ENCODE measurements around the gene KCNAB1.

Gene KCNAB1

DNA sequence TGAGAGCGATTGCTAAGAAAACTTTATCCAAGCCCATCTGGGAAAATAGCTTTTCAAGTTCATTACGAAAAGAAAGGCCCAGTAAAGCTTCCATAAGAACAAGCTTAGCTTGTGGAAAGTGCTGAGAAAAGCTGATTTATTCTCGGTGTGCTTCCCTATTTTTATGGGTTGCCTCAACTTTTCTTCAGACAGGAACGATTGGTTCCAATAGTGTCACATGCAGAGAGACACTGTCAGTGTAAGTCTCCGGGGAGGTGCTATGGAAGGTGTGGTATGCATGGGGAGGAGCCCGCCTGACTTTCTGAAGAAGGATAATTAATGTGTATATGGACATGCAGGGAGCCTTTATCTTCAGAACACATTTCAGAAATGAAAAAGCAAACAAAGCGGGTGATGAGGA, 257.3 kb downstream of the KCNAB1 start:
- DNase-seq = no peak

DNA sequence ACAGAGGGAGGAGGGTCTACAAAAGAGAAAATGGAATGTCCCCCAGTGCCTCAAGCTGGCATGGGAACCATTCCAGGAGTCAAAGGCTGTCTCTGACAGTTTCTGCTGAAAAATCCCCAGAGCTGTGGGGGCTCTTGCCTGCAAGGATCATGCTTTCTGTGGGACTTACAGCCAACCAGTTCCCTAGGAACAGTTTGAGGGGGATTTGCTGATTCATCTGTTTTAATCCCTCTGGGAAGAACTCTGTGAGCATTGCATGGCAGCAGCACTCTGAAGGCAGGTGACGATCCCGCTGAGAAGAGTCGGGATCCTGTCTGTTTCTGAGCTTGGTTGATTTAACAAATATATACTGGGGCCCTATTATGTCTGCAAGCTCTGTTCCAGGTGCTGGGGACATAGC, 258.5 kb downstream of the KCNAB1 start:
- DNase-seq = no peak

DNA sequence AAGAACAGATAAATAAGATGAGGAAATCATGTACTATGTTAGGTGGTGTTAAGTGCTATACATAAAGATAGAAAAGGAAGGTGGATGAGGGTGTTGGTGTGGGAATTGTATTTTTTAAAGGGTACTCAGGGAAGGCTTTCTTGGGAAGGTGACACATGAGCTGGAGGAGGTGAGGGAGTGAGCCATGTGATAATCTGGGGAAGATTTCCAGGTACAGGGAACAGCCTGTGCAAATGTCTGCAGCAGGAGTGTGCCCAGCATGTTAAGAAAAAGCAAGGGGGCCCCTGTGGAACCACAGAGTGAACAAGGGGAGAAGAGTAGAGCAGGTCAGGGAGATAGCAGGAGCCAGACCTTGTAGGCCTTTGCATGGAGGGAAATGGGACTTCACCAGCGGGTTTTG, 258.9 kb downstream of the KCNAB1 start:
- no peak for DNase-seq

DNA sequence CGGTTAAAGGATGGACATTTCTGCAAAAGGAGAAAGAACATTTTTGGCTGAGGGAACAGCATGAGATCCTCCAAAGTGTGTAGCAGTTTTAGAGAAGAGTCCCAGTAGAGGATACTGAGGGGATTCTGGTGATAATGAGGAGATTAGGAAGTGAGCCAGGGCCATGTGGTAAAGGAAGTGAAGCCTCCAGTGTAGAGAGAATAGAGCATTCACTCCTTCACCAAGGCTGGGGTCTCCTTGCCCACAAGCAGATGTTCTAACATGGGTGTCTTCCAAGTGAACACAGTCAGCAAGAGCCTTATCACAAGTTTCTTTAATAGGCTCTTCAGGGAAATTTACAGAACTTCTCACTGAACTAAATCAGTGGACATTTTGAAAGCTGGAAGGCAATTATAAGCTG, 260.9 kb downstream of the KCNAB1 start:
- no peak for DNase-seq

DNA sequence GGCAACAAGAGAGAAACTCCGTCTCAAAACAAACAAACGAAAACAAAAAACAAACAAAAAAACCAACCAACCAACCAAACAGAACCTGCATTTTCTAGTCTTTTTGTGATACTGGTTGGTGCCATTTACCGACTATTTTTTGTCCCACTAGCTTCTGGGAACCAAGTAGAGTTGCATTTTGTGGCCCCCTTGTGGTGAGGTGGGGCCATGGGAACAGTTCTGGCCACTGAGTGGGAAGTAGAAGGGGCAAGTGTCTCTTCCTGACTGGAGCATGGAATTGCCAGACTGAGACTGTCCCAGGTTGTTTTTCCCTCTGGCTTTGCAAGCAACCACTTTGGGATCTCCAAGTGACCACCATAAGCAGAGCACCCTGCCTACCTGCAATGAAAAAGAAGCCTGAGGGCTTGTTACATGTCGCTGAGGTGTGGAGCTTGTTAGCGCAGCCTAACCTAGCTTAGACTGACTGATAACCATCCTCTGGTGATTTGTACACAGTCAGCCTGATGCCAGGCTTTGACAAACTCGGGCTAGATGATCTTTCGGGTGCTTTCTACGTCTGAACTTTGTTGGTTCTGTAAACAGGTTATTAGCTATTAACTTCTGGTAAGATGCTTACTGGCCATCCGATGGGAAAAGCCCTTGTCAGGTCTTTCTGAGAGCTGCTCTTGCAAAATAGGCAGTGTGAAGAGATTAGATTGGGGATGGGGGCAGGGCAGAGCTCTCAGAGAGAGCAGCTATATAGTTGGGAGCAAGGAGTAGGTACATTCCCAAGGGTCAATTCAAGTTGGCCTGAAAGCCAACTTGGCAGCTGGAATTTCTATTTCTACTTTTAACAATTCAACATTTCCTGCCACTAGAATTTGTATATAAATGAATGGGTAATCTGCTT, 262.3 kb downstream of the KCNAB1 start:
- DNase-seq = no peak

DNA sequence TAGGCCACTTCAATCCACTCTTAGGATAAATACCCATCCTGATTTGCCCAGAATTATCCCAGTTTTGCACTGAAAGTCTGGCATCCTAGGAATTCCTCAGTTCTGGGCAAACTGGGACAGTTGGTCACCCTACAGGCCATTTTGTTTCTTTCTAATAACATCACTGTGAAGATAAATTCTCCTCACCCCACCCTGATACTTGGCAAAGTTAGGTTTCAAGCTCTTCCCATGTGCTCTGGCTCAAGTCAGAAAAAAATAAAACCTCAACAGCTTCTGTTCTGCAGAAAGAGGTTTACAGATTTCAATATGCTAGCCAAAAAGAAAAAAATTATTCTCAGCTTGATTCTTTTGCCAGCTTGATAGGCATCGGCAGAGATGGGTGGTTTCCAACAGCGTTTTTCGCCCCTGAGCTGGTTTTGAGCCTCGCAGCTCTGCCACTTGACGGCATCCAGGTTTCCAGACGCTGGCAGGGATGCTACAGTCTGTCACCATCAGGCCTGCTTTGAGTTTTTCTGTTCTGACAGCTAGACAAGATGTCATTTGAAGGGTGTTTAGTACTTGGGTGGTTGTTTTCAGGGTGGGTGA, 263.2 kb downstream of the KCNAB1 start:
- DNase-seq = no peak

DNA sequence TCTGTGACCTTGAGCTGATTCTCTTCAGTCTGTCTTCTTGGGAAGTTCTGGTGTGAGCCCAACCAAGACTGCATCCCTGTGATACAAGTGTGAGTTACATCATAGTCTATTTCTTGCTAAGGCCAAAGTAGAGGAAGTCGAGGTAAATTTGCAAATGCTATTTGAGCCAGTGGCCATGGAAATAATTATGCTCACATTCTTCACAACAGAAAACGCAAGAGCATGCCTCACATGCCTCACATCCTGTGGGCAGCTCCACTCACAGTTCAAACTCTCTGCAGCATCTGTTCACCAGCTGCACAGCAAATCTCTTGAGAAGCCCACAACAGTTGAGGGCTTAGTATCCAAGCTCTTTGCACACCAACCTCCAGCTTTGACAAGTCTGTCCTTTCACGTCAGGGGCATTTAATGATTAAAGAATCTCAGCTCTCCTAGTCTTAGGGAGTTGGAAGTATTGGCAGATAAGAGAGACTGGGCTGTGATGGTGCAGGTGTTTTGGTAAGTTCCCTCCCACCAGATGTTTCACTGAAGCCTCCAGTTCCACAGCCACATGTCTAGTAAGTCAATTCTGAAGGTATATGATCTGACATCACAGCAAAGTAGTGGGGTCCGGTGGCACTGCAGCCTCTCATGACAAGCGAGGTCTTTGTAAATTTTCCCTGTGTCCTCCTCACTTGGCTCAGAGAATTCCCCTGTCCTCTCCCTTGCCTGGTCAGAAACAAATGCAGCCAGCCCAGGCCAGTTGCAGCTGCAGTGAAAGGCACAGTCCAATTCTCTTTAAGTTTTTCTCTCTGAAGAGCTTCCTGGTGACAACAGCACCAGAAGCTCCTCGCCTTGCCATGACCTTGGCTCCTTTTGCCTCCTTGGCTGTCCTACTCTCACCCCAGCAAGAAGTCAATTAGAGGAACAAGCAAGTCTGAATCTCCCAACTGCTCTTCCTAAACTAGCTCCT, 268.4 kb downstream of the KCNAB1 start:
- DNase-seq = no peak

DNA sequence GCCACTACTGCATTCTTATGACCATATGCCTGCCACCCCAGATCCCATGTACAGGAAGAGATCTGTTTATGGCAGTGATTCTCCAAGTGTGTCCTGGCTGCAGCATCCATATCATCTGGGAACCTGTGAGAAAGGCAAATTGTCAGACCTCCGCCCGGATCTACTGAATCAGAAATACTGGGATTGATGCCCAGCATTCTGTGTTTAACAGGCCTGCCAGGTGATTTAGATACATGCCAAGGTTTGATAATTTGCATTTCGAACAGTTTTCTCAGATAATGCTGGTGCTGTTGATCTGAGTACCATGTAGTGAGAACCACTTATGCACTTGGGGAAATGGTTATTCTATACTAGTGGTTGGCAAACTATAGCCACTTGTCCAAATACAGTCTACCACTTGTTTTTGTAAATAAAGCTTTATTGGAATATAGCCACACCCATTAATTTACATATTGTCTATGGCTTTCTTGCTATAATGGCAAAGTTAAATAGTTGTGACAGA, 269.1 kb downstream of the KCNAB1 start:
- DNase-seq = no peak

DNA sequence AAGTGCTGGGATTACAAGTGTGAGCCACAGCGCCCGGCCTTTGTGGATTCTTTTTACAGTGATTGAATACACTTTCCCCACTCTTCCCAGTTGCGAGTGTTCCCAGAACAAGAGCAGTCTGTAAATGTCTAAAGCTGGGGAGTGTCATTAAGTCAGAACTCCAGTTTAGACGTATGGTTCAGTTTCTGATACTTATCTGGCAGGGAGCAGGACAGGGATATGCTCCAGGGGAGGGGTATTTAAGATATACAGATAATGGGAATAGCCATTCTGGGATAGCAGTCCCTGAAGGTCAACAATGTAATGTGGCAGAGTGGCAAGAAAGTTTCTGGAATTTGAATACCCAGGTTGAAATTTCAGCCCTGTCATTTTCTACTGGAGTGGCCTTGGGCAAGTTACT, 270.5 kb downstream of the KCNAB1 start:
- no peak for DNase-seq

DNA sequence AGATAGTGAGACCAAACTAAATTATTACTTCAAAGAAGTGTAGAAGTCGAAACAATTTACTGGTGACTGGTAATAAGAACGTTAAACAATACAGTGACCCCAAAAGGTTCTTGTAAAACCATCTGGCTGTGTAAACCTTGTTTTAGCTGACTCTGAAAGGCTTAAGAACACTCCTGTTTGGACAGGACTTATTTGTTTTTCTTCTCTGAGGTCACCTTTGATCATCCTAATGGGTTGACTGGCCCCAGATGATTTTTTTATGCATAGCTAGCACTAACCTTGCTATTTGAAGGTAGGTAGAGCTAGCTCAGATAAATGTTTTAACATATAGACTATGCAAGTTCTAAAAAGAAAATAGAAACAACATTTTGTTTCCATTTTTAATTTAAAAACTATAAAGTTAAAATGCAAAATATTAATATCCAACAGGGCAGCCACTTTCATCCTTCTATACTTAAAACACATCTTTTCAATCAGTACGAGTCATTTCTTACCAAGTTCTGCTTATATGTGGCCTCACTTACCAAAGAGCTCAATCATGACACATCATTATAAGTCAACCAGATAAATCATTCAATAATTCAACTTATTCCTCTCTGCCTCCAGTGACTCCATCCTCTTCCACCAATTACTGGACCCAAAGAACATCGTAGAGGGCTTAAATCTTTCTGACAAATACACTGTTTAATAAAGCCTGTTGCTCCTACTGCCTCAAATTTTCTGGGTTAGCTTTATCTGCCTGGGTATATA, 275.8 kb downstream of the KCNAB1 start:
- DNase-seq = no peak

DNA sequence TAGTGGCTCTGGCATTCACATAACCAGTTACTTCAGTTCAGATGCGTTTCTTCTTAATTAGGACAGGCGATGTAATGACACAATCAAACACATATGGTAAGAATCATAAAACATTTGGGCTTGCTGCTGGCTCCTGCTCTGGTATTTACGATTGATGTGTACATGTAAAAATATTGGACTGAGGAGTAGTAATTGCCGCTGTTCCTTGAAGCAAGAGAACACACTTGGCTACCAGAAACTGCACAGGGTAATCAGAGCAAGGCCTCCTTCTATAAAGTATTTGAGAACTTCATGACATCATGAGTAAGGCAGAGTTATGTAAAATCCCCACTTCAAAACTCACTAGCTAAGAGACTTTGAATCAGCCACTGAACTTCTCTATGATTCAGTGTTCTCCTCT, 276.5 kb downstream of the KCNAB1 start:
- no peak for DNase-seq

DNA sequence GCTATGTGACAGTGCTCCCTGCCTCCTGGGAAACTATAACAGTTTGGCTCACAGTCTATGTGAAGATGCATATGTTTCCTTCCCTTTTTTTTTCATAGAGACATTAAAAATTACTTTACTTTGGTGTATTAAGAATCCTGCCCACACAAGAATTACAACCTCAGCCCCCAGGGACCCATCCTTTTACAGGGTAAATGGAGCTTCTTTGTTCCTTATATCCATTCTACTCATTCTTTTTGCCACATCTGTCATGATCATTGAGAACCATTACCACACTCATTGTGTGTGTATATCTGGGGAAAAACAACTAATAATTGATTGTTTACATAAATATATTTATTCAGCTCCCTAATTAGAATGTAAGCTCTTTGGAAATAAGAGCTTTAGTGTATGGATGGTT, 277.2 kb downstream of the KCNAB1 start:
- DNase-seq = no peak

DNA sequence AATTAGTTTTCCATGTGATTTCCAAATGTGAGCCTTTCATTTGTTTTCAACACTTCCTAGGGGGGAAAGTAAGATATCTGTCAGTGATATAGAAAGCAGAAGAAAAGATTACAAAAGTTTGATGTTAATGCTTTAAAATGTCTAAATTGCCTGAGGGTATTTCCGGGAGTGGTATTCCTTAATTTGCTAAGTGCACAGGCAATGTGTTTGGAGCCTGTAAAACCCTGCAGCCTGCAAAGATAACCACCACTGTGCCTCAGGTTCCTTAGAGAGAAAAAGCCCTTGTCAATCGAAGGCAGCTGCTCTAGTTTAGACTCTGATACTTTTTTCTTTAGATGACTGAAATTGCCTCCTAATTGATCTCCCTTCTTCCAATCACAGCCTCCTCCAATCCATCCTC, 279.7 kb downstream of the KCNAB1 start:
- no peak for DNase-seq

DNA sequence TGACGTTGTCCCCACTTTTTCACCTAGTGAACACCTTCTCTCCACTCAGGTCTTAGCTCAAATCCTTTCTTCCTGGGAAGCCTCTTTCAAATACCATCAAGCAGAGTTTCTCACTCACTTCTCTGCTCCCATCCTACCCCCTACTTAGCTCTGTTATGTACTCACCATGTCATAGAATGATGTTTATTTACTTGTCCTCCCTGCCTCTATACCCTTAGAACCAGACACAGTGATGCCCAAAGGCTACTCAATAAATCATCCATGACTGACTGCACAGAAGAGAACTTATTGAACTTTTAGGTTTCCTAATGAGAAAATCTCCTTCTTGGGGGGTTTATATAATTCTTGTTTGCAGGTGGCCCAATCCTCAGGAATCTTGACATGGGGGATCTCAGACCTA, 280.4 kb downstream of the KCNAB1 start:
- DNase-seq = no peak

DNA sequence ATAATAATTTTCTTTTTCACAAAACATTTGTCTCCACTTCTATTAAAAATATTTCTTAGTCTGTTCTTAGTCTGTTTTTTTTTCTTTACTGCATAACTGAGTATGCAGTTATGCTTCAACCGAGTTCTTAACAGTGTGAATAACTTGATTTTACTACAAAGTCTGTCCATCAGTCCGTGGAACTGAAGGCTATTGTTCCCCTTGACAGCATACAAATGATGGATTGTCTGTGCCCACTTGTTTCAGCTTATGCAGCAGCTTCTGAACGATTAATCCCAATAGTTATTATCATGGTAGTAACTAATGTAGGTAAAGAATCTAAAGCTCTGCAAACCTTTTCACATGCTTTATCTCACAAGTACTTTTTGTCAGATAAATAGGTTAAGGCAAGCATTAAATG, 283.8 kb downstream of the KCNAB1 start:
- no peak for DNase-seq

DNA sequence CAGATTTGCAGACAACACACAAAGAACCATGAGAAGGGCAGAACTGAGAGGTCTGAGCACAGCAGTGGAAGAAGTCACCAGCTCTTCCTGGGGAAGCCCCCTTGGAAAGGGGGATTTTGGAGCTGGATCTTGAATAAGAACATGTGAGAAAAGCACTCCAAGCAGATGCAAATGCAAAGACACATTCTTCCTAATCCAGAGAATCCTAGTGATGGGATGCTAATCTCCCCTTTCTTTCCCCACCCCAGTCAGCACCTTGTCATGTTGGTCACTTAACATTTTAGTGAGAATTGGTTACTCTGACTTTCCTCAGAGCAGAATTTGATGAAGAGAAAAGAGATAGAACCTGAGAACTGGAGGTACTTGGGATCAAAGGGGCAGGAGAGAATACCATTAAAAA, 286.0 kb downstream of the KCNAB1 start:
- no peak for DNase-seq

DNA sequence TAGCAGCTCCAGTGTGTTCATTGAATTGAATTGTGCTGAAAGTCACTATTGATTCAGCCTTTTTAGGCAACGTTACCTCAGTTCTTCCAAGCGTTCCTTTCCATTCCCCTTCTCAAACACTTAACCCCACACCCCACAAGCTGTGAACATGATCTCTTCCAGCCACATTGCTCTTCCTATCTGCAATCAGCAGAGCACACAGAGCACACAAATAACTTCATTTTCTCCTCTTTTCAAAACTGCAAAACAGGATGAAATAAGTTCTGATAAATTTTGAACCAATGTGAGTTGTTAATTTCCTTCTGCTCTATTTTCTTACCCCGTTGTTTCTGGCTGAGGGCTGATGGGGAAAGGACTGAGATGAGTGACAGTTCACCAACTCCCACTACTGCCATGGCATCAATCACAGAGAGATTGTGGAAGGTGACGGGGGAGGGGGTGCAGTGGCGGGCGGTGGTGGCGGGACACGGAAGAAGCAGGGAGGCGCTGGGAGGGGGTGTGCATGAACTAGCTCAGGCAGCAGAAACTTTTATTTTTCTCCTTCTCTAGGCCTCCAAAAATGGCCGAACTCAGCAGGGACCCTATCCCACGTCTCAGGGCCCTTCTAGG, 287.3 kb downstream of the KCNAB1 start:
- no peak for DNase-seq

DNA sequence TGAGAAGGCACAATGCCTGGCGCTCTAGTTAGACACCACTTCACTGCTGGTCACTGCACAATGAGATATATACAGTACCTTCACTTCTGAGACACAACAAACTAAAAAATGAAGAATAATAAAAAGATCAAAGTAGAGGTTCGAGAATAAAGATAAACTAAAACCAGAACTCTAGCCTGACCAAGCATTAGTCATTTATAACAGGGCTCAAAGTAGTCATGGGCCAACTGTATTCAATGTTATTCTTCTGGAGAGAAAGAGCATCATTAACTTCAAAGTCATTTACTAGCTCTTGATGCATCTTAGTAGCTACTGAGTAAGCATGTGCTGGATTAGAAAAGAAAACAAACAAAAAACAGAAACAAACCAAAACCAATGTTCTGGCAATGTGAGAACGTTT, 289.3 kb downstream of the KCNAB1 start:
- DNase-seq = no peak

DNA sequence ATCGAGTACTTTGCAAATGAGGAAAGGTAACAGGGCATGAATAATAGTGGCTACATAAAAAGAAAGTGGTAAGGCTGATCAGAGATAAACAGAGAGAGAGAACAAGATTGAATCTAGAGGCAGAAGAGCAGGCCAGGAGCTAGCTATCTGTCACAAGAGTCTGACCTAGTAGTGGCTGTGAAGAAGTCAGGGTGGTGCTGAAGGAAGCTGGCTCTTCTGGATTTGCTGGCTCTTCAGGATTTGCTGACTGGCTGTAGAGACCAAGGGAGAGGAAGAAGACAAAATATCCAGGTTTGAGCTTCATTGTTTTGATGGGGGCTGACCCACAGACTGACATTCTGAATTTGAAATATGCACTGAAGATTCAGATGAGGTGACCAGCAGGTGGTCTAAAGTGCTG, 292.2 kb downstream of the KCNAB1 start:
- no peak for DNase-seq

DNA sequence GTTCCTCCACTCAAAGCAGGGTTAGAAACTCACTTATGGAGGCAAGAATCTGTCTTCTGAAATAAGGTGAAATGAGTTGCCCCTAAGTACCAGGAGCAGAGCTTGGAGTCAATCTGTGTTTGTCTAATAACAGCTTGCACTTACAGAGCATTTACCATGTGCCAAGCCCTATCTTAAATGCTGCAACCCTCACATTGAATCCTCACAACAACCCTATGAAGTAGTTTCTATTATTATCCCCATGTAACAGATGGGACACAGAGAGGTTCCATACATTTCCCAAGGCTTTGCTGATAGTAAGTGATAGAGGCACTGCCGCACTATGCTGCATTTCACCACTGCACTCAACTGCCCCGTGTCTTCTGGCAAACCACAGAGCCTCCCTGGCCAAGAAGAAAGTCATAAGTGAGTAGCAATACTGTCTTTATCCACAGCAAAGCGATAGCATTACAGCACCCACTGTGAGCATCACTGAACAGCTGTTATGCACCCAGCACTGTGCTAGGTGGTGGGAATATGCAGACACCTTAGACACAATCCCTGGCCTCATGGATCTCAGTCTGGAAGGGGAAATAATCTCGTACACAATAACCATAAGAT, 293.0 kb downstream of the KCNAB1 start:
- no peak for DNase-seq

DNA sequence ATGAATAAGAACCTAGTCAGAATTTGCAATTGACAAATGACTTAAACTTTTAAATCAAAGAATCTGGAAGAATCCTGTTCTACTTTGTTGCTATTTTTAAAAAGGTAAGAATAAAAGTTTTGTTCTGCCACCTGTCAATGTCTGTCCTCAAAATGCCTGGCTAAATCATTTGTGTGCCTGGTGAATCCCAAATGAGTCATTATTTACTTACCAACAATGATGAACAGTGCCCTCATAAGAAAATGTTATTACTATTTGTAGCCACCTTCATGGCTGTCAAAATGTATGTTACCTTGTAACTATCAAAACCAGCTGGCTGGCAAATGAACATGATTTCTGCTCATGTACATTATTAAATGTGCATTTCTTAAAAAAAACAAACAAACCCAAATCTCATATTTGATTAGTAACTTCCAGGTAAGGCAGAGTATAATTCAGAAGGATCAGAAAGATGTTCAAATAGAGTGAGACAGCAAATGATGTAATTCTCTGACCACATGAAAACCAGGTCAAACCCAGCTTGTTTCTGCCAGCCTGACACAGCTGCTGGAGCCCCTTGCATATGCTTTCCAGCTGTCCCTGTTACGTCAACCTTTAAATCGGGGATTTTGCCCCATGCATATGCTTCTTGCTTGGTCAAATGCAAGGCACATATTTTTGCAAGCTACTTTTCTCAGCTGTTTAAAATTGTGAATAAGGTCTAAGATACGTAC, 296.6 kb downstream of the KCNAB1 start:
- DNase-seq = no peak

Measured in activated gamma-delta T cell treated with Interleukin-2 at 50 U/mL for 16 hours (primary cell).